GM18520 (cell line): ENCODE measurements around the gene ST3GAL3.

Experiments used
- ATAC-seq: cut with Tn5 transposase; IDR thresholded peaks from one replicate; pipeline ENCODE4 v1.9.1; 2021; ENCODE audit not compliant: unreplicated experiment

ST3GAL3 gene

GRCh38 chr1:43935711-43936427 is 228.5 kb downstream of the ST3GAL3 start:
- no peak for ATAC-seq

- ATAC-seq, result no peak
These were observed 229.3 kb downstream of the ST3GAL3 start for GRCh38 chr1:43936431-43937151.

- no peak for ATAC-seq
These were observed 230.0 kb downstream of the ST3GAL3 start for GRCh38 chr1:43937179-43937865.

- ATAC-seq, result no peak
These were observed 231.0 kb downstream of the ST3GAL3 start for GRCh38 chr1:43938383-43938782.

GRCh38 chr1:43938892-43939587 is 231.7 kb downstream of the ST3GAL3 start:
- ATAC-seq, result no peak

GRCh38 chr1:43942411-43942810 is 235.1 kb downstream of the ST3GAL3 start:
- ATAC-seq, result no peak

- ATAC-seq, result no peak
These were observed 237.5 kb downstream of the ST3GAL3 start for GRCh38 chr1:43944860-43945259.

- ATAC-seq, result no peak
These were observed 238.4 kb downstream of the ST3GAL3 start for GRCh38 chr1:43945674-43946235.

- ATAC-seq, result peak; percentile 91
These were observed 239.1 kb downstream of the ST3GAL3 start, which contains the start of gene IPO13 for GRCh38 chr1:43946236-43947060. Gene IPO13 (plus strand): TSS chr1:43946950. CDS start chr1:43947601, 651 bp downstream.

GRCh38 chr1:43947061-43947873 is 239.9 kb downstream of the ST3GAL3 start:
- ATAC-seq, result no peak

- ATAC-seq, result no peak
These were observed 240.6 kb downstream of the ST3GAL3 start for GRCh38 chr1:43947874-43948437.

- ATAC-seq, result no peak
These were observed 242.3 kb downstream of the ST3GAL3 start for GRCh38 chr1:43949678-43950077.

- no peak for ATAC-seq
These were observed 244.0 kb downstream of the ST3GAL3 start for GRCh38 chr1:43951021-43951985.

GRCh38 chr1:43952731-43953346 is 245.5 kb downstream of the ST3GAL3 start:
- no peak for ATAC-seq

GRCh38 chr1:43953361-43953760 is 246.0 kb downstream of the ST3GAL3 start:
- ATAC-seq, result no peak

GRCh38 chr1:43954036-43954435 is 246.7 kb downstream of the ST3GAL3 start:
- no peak for ATAC-seq

GRCh38 chr1:43956234-43956633 is 248.9 kb downstream of the ST3GAL3 start:
- no peak for ATAC-seq
